WI38 (cell line): Measurements from ENCODE around the gene EPHA3.

ENCODE experiments used
- H3K4me3 ChIP-seq: 2 replicates; pipeline ENCODE4 v1.5.1; 2011; ENCODE audit warnings: low read depth, mild to moderate bottlenecking, control low read depth, low read length
- TF ChIP-seq, protein P1 (sequence below): IDR thresholded peaks from 2 replicates; pipeline ENCODE4 v1.5.1; 2012; ENCODE audit warnings: low read depth, mild to moderate bottlenecking, control low read depth, low read length

The EPHA3 gene

GRCh38 chr3:89223188-89223587 lies 115.8 kb downstream of the EPHA3 start:
- TF ChIP-seq, protein P1, sequence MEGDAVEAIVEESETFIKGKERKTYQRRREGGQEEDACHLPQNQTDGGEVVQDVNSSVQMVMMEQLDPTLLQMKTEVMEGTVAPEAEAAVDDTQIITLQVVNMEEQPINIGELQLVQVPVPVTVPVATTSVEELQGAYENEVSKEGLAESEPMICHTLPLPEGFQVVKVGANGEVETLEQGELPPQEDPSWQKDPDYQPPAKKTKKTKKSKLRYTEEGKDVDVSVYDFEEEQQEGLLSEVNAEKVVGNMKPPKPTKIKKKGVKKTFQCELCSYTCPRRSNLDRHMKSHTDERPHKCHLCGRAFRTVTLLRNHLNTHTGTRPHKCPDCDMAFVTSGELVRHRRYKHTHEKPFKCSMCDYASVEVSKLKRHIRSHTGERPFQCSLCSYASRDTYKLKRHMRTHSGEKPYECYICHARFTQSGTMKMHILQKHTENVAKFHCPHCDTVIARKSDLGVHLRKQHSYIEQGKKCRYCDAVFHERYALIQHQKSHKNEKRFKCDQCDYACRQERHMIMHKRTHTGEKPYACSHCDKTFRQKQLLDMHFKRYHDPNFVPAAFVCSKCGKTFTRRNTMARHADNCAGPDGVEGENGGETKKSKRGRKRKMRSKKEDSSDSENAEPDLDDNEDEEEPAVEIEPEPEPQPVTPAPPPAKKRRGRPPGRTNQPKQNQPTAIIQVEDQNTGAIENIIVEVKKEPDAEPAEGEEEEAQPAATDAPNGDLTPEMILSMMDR, result no peak

GRCh38 chr3:89227218-89227617 lies 119.8 kb downstream of the EPHA3 start:
- no peak overlapping the region for H3K4me3 ChIP-seq
- TF ChIP-seq, protein P1, result no peak

More at GRCh38 chr3:89223188-89223587, 115.8 kb downstream of the EPHA3 start:
- no peak overlapping the region for H3K4me3 ChIP-seq

GRCh38 chr3:89227634-89228033 lies 120.2 kb downstream of the EPHA3 start:
- TF ChIP-seq, protein P1, result no peak
- no peak overlapping the region for H3K4me3 ChIP-seq

DNA sequence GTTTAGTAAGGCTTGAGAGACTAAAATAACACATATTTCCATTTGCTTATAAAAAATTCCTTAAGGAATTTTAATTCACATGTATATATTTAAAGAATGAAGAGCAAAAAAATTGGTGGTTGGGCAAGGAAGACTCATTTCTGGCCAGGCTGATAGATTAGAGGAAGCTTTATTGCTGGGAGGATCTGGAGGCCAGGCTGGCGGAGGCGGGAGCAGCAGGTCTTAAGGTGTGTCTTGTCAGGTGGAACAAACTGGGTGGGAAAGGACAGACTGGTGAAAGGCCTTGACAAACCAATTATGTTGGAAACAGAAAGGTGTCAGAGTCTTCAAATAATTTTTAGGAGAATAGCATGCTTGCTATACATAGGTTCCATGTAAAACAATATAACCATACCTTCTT lies 124.7 kb downstream of the EPHA3 start:
- TF ChIP-seq, protein P1, result no peak

GRCh38 chr3:89234620-89235019 lies 127.2 kb downstream of the EPHA3 start:
- TF ChIP-seq, protein P1, result no peak
- no peak overlapping the region for H3K4me3 ChIP-seq

More for the DNA sequence above, 124.7 kb downstream of the EPHA3 start:
- no peak overlapping the region for H3K4me3 ChIP-seq

DNA sequence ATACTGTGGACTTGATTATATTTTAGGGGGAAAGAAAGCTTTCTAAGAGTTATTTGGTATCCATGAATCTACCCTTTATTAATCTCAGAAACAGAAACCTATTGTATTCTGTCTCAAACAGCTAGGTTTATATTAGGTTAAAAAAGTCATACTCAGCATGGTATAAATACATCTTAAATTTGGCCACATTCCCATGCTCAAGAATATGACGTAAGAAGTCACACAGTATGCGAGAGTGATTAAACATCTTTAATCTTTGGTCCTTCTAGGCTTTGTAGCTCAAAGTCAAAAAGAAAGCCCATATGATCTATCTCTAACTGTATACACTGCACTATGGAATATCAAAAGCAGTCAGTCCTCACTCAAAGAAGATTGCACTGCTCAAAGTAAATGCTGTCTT lies 131.4 kb downstream of the EPHA3 start:
- no peak overlapping the region for H3K4me3 ChIP-seq

GRCh38 chr3:89239774-89240173 lies 132.4 kb downstream of the EPHA3 start:
- no peak overlapping the region for H3K4me3 ChIP-seq
- TF ChIP-seq, protein P1, result no peak

More for the DNA sequence above, 131.4 kb downstream of the EPHA3 start:
- TF ChIP-seq, protein P1, result no peak
